OCI-M1 (cell line): ENCODE results near the gene FASN.
A peak's percentile ranks its signal among the peaks of the same experiment; 100 is the strongest.

Experiments
- DNase-seq: peaks from one replicate; lab custom pipeline; 2025; lab: John Stamatoyannopoulos, UW

The FASN gene

DNA sequence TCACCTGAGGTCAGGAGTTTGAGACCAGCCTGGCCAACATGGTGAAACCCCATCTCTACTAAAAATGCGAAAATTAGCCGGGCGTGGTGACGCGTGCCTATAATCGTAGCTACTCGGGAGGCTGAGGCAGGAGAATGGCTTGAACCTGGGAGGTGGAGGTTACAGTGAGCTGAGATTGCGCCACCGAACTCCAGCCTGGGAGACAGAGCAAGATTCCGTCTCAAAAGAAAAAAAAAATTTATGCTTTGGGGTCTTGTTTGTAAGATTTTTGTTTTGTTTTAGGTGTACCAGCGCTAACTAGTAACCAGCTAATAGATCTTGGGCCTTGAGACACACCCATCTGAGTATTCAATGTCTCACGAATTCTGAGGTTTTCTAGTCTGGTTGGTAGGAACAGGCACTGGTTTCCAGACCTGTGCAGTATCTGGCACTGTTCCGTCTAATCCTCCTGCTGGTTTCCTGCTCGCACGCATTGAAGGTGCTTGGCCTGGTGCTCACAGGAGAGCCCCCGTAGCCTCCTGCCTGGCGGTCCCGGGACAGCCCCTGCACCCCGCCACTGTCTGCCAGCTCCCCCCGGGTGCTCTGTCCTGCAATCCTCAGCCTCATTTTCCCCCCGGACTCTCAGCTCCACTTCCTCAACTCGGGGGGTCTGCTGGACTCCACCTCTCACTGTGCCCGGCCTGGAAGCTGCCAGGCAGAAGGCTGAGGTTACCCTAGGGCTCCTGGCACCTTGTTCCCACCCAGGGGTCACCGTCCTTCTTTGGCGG, 21.8 kb downstream of the FASN start:
- DNase-seq, result no peak

DNA sequence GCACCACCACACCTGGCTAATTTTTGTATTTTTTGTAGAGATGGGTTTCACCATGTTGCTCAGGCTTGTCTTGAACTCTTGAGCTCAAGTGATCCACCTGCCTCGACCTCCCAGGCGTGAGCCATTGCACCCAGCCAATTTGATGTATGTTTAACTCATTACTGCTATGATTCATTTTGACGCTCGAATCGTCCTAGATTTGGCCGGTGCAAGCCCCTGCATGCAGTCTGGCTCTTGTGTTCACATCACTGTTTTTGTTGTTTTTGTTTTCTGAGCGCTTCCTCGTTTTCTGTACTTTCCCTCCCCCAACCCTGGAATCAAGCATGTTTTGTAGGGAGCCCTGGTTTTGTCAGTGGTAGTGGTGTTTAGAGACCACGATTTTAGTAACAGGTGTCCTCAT, 24.6 kb downstream of the FASN start:
- DNase-seq, result no peak

DNA sequence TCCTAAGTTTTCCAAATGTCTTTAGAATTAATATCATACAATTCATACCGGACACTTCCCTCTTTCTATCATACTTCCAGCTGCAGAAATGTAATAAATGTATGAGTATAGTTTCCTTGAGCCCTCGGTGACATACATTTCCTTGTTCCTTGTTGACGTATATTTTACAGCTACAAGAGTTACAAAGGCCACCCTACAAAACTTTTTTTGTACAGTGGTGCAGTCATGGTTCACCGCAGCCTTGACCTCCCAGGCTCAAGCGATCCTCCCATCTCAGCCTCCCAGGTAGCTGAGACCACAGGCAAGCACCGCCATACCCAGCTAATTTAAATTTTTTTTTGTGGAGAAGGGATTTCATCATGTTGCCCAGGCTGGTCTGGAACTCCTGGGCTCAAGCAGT, 25.2 kb downstream of the FASN start:
- no peak for DNase-seq

DNA sequence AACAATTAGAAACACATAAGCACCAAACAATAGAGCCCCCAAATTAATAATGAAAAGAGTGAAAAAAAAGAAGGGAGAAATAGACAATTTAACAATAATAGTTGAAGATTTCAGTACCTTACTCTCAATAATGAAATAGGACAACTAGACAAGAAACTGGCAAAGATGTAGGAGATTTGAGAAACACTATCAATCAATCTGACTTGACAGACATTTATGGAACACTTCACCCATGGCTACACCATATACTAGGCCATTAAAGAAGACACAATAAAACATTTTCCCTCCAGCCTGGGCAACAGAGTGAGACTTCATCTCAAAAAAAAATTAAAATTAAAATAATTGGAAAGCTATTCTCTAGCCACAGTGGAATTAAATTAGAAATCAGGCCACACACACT, 27.4 kb downstream of the FASN start:
- DNase-seq, result no peak

DNA sequence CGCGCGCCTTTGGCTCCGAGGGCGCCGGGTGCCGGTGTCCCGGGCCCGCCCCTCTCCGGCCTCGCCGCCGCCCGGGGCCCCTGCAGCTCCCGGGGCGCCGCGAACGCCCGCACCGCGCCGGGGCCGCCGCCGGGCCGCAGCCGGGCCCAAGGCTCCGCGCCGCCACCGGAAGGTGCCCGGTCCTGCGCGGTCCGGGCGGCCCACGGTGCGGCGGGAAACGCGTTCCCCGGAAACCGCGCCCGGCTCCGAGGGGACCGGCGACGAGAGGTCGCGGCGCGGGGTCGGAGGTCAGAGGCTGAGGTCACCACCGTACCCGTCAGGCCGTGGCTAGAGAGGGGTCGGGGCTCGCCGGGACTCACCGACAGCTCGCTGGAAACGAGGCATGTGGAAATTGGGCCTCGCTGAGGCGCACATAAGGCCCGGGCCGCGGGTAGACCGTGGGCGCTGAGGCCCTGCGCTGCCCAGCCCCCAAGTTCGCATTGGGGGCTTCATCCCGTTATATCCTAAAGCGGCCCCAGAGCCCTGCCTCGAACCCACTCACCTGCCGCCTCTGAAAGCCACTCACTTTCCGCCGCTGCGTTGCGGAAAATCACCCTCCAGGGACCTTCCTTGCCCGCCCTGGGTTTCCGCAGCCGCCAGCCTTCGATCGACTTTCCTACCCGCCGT, 32.3 kb downstream of the FASN start, which contains the start of gene DUS1L:
TSS of gene DUS1L (minus strand) at position 167 of the 666 bp plus-strand sequence. CDS start 745 bp downstream, outside the sequence.
- peak; percentile 73 for DNase-seq

DNA sequence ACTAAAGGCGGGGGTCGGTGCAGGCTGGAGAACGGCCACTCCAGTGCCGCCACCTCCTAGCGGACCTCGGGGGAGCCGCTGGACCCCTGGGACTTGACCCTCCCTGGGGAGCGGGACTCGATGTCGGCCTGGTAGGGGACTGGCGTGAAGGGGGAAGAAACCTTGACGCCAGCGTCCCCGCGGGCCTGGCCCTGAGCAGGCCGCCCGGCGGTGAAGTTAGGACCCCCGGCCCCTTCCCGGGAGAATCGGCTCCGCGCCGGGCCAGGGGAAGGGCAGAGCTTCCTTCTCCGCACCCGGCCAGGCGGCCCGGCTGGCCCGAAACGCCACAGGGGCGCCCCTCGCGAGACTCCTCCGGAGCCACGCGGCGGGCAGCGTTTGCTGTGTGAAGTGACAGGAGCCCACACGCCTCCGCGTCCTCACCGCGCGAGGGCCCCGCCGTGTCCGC, 32.8 kb downstream of the FASN start:
- DNase-seq, result no peak

DNA sequence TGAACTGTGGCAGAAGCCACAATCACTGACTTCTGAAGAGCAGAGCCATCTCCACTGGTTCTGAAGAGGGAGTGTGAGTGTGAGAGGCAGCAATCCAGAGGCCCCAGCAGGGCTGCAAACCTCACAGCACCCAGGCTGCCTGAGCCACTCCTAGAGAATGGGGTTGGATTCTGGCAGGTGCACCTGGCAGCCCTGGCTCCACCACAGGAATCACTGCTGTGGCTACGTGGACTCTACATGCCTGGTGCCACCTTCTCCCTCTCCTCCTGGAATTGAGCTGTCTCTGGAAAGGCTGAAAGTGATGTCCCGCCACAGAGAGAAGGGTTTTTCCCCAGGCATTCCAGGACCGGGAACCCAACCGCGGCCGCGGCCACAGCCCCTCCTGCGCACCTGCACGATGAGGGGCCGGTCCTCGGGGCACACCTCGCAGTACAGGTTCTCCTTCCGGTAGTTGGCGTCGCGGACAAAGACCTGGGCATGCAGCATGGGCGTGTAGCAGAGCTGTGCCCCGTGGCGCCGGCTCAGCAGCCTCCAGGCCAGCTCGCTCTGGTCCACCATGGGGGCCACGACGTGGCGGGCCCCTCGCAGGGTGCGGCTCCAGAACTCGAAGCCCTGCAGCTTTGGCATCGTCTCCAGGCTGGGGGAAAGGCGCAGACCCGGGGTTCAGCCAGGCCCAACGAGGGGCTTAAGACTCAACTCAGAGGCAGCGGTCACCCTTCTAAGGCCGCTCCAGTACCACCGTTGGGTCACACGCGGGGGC, 33.4 kb downstream of the FASN start:
- DNase-seq, result no peak

DNA sequence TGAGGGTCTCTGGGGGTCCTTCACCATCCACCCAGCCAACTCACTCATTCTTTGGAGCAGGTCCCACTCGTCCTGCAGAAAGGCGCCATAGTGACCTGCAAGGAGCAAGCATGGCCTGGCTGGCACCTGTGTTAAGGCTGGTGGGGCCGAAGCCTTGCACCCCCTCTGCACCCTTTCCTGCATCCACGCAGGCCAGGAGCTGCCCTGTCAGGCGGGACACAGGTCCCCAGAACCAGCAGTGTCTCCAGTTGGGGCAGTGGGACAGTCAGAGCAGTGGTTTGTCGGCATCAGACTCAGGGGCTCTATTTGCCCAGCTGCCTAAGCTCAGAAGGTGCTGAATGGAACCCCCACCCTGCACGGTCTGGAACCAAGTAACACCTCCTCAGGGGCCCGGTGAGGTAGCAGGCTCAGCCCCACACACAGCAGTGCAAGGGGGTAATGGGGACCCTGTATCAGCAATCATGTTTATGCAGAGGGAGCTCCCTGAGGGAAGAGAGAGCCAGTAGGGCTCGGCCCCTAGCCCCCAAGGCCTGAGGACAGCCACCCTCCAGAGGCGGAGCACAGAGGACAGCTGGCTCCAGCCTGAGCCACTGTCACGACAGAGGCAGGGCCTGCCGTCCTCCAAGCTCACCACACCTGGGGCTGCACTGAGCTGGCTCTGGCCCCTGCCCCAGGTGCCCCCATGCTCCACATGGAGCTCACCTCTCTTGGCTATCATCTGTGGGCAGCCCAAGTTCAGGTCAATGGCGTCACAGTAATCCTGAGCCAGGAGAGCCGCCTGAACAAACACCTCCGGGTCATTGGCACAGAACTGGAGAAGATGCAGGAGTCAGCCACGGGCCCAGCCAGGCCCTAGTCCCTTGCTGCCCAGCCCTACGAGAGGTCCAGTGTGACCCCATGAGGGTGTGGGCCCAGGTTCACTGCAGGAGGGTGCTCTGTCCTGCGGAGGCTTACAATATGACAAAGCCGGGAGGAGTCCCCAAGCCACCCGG, 34.3 kb downstream of the FASN start:
- no peak for DNase-seq

DNA sequence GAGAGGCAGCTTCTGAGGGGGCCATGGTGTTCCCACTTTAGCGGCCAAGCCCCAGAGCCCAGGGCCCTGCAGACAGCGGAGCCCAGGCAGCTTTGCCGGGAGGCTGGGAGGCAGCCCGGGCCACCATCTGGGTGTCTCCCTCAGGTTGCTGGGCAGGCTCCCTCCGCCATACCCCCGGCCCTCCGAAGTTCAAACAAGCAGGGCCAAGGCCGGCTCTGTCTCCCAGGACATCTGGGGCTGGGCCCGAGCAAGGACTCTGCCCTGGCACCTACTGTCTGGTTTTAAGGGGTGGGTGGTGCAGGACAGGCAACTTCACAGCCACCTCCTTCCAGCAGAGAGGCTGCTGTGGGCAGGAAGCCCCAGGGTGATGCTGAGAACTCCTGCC, 35.1 kb downstream of the FASN start:
- DNase-seq, result no peak

DNA sequence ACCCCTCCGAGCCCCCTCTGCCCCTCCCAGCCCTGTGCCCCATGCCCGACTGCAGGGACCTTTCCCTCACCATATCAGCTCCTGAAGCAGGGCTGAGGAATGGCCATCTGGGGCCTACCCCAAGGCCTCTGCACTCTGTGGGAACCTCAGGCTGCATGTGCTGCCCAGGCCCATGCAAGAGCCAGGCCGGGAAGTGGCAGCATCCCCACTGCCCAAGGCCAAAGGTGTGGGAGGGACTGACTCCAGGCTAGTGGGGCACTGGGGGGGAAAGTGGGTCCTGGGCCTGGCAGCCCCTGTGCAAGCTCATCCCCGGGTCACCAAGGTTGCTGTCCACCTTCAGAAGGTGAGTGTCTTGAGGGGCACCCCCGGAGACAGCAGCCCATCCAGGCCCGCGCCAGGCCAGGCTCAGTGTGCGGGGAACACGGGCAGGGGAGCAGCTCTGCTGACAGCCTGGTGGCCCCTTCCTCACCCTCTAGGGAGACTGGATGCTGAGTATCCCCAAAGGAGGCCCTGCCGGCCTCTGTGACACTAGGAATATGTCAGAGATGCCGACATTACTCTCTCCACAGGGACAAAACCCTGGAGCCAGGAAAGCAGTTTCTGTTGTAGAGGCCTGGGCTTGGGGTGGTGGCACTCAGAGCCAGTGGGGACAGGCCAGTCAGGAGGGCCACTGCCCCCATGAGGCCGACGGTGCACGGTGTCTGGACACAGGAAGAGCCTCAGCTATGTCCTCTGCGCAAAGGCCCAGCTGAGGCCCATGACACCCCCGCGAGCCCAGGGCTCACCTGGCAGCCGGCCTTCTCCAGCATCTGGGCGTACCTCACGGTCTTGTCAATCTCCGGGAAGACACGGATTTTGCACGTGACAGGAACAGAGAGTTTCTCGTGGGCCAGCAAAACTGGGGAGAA, 35.7 kb downstream of the FASN start:
- no peak for DNase-seq

DNA sequence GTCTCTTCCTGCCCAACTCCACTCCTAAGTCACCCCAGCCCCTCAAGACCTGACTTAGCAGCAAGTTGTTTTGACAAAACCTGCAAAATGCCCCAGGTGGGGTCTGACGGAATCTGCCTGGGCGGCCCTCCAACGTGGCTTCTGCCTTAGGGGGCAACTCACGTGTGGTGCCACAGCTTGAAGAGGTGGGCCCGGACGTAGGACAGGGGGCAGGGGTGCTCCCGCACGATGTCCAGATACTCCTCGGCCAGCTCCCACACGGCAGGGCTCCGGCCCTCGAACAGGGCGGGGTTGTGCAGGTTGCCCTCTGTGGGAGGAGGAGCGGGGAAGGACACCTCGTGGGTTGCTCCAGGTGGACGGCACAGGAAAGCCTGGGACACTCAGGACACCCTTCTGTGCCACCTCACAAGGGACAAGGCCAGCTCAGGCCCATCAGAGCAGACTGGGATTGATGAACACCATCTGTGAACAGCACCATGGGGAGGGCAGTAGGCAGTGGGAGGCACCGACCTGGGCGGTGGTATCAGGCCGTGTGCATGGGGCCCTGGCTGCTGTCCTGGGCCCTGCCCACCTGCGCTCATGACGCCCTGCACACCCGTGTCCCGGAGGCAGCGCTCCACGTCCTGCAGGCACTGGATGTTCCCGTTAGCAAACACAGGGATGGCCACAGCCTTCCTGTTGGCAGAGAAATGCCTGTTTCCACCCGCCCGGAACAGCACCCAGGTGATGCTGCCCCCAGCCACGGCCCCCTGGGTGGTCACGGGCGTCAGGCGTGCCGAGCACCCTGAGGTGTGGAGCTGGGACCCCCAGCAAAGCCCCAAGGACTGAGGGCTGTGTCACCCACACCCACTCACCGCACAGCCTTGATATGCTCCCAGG, 36.8 kb downstream of the FASN start:
- DNase-seq, result no peak

DNA sequence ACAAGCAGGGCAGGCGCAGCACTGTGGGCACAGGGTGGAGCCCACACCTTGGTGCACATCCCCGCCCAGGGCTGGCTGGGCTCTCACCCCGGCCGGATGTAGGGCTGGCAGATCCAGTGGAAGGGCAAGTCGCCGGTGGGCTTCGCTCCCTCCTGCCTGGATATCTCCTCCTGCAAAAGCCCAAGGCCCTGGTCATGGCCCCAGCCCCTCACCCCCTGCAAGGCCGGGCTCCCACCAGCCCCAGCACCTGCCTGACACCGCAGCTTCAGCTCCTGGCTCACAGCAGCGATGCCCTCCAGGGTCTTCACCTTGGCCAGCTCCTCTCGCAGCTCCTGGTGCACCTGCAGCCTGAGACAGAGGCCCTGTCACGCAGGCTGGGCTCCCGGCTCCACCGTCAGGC, 37.4 kb downstream of the FASN start:
- no peak for DNase-seq

DNA sequence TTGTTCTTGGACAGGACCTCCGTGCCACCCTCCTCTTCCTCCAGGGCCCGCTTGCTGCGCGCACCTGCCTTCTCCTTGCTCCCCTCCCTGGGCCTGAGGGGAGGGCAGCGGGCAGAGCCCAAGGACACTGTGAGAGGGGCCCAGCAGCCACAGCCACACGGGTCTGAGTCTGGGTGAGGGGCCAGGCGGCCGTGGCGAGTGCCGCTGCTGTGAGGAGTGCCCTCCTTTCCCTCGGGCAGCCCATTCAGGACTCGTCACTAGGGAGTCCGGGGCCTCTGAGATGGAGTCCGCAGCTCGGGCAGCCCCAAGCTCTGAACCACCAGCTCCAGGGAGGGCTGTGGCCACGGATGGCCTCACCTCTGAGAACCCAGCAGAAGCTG, 38.0 kb downstream of the FASN start:
- no peak for DNase-seq

DNA sequence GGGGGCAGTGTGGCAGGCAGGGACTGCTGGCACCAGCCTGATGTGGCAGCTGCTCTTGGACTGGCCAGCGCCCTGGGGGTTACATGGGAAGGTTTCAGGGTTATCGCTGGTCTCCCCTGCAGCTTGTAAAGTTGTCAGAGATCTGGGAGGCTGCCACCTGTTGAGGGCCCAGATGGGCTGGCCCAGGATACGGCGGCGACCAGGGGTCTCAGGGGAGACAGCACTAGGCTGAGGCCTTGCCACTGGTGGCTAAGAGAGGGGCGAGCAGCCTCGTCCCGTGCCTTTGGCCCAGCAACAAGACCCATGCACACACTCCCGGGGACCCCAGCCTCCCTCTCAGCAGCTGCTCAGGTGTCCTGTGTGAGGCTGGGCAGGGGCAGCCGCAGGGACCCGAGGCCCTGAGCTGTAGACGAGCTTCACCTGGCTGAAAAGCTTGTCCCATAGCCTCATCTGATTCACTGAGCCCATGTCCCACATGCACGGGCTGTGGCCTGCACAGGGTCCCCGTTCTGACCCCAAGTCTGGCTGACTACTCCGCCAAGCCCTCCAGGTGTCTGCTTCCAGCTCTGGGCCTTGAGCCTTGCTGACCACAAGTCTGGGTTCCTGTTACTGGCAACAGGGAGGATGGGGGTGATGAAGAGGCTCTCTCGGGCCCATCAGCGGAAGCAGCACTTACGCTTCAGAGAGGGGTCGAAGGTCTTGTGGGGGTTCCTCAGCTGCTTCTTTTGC, 38.6 kb downstream of the FASN start:
- no peak for DNase-seq

DNA sequence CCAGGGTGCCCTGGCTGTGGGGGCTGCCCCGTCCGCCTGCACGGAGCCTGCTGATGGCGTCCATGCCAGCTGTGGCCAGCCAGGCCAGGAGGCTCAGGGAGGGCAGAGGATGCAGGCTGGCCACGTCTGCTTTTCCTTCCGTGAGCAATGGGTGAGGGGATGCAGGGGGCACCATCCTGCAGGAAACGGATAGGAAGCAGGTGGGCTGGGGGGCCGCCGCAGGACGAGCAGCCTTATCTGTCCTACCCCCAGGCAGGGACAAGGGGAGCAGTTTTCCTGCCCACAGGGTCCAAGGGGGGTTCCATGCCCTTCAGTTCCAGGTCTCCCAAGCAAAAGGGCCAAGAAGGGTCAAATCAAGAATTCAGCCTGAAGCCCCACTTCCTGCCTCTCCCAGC, 39.2 kb downstream of the FASN start:
- no peak for DNase-seq

DNA sequence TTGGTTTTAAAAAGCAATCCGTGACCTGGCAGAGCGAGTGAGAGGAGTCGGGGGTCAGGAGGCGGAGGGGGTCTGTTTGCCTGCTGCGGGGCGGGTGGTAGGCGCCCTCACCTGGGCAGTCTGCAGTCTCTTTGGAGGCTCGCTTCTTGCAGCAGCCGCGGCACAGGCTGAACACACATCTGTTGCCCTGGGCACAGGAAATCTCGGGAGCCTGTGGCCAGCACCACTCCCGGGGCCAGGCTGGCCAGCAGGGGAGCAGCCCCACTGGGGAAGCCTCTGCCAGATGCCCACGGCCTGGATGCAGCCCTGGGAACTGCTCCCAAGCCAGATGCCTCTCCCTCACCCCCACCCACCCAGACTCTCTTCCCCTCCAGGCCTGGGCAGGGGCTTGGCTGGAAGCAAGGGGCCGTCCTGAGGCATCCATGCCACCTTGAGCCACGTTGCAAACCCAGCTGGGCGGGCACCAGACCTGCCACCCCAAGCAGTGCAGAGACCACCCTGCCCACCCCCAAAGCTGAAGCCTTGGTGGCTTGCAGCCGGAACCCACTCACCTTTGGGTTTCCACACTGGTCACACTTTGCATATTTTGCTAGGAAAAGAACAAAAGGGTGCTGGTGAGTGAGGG, 39.7 kb downstream of the FASN start:
- no peak for DNase-seq

DNA sequence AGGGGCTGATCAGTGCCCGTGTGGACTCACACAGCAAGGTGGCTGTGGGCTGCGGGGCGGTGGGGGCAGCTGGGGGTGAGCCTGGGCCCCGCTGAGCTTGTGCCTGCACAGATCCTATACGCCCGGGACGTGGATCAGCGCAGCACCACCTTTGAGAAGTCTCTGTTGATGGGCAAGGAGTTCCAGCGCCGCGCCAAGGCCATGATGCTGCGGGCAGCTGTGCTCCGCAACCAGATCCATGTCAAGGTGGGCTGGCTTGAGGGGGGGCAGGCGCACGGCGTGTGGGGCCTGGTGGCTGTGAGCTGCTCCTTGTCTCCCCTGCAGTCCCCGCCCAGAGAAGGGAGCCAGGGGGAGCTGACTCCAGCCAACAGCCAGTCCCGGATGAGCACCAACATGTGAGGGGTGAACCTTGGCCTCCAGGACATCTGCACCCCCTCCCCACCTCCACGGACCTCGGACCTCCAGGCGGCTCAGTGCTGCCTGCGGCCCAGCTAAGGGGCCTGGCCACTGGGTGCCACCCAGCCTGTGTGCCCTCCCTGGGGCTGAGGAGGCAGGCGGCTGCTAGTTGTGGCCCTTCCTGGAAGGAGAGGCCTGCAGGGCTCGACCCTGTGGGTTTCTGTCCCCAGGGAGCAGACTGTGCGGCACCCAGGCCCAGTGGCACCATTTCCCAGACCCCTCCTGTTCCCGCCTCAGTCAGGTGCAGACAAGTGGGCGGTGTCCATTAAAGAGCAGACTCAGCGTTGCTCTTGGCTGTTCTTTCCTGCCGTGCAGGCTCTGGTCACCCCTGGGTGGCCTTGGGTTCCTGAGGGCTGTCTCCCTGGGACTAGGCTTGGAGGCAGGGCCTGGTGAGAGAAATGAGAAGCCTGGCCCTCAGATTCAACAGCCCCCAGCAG, 41.1 kb downstream of the FASN start:
- no peak for DNase-seq
